Stimulated activated CD4-positive, alpha-beta T cell treated with anti-CD3 and anti-CD28 coated beads, Interleukin-2, amount 100 ng/mL, for 4 hours (primary cell): ENCODE measurements around the gene ZNF274.
"Not testable (repeated sequence)": the region's sequence is repeated elsewhere in the genome, so short reads cannot be mapped to it uniquely, and the experiment has no call there.

Experiments
- DNase-seq: peaks from one replicate; pipeline ENCODE4 v3.0.0-alpha.2; 2020; ENCODE audit warnings: low read depth

Gene ZNF274

DNA sequence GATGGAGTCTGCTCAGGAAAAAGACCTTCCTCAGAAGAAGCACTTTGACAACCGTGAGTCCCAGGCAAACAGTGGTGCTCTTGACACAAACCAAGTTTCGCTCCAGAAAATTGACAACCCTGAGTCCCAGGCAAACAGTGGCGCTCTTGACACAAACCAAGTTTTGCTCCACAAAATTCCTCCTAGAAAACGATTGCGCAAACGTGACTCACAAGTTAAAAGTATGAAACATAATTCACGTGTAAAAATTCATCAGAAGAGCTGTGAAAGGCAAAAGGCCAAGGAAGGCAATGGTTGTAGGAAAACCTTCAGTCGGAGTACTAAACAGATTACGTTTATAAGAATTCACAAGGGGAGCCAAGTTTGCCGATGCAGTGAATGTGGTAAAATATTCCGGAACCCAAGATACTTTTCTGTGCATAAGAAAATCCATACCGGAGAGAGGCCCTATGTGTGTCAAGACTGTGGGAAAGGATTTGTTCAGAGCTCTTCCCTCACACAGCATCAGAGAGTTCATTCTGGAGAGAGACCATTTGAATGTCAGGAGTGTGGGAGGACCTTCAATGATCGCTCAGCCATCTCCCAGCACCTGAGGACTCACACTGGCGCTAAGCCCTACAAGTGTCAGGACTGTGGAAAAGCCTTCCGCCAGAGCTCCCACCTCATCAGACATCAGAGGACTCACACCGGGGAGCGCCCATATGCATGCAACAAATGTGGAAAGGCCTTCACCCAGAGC lies 29.6 kb downstream of the ZNF274 start:
- no peak for DNase-seq

GRCh38 chr19:58213075-58213369 lies 30.2 kb downstream of the ZNF274 start:
- no peak for DNase-seq

DNA sequence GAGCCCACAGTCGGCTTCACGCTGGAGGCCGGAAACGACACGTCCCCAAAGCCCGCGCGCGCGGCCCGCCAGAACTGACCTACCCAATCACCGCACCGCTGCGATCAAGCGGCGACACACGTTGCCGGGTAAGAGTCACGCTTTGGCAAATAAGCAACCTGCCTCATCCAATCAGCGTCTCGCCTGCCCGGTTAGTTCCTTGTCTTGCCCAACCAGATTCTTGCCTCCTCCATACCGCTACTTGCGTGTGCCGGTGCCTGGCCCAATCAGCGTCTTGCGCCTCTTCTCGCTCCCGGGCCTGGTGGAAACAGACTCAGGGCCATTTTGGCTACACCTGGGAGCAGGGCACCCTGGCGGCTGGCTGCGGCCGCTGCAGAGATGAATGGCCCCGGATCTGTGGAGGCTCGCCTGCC lies 34.2 kb downstream of the ZNF274 start:
- DNase-seq = no peak

DNA sequence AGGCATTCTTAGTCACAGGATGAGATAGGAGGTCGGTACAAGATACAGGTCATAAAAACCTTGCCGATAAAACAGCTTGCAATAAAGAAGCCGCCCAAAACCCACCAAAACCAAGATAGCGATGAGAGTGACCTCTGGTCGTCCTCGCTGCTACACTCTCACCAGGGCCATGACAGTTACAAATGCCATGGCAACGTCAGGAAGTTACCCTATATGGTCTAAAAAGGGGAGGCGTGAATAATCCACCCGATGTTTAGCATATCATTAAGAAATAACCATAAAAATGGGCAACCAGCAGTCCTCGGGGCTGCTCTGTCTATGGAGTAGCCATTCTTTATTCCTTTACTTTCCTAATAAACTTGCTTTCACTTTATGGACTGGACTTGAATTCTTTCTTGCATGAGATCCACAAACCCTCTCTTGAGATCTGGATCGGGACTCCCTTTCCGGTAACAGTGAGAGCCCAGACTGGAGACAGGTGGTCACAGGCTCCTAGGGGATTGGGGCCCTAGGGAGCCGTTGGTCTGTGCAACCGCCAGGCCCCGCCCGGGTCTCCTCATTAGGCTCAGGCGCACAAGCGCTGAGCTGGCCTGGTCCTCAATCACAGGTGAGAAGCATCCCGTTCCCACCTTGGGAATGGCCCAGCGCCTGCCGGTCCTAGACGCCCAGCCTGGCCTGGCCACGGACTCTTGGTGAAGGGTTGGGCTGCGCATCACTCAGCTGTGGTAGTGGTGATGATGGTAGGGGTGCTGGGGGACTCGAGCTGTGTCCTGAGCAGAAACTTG lies 34.9 kb downstream of the ZNF274 start:
- no peak for DNase-seq

DNA sequence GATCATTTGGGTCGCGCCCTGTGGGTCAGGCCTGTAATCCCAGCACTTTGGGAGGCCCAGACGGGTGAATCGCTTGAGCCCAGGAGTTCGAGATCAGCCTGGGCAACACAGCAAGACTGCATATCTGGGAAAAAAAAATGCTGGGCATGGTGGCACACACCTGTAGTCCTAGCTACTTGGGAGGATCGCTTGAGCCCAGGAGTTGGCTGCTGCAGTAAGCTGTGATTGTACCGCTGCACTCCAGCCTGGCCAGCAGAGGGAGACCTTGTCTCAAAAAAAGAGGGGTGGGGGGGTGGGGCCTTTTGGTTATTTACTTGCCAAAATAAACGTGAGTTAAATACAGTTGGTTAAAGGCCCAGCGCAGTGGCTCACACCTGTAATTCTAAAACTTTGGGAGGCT lies 36.0 kb downstream of the ZNF274 start:
- no peak for DNase-seq

- no peak for DNase-seq
Observed at GRCh38 chr19:58227964-58228584, 45.2 kb downstream of the ZNF274 start.

GRCh38 chr19:58228585-58229254 lies 45.9 kb downstream of the ZNF274 start, which contains the start of gene ZNF544:
Gene ZNF544 (plus strand): TSS chr19:58228914. CDS start chr19:58244024, 15,110 bp downstream.
- DNase-seq = peak; percentile 31

DNA sequence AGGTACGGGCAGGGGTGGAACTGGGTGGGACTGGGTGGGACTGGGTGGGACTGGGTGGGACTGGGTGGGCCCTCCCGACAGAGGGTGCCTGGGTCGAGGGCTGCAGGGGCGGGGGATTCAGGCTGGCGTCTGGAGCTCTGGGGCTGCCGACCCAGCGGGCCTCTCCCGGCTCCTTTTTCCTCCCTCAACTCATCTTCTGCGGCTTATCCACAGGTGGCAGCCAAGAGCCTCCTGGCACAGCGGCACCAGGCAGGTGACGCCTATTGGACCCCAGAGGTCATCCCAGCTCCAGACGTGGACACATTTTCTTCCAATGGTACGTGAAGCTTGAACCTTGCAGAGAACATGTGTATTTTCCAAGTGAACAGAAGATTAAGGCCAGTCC lies 46.4 kb downstream of the ZNF274 start:
- DNase-seq = no peak

- DNase-seq = no peak
Observed at GRCh38 chr19:58237324-58237723, 54.5 kb downstream of the ZNF274 start.

GRCh38 chr19:58243351-58243750 lies 60.5 kb downstream of the ZNF274 start:
- DNase-seq = no peak

DNA sequence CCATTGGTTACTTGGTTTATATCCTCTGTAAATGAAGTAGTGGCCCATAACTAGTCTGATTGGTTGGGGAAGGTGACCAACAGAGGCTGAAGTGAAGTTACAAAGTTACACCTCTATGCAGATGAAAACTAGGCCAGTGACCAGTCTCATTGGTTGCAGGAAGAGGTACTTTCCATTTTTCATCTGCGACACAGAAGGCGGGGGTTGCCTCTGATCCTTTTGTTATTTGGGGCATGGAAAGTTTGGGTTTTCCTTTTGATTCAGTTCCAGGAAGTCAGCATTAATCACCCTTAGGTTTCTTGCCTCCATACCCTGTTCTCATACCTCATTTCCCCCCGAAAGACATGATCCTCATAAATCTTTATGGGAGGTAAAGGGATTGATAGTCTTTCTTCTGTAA lies 66.0 kb downstream of the ZNF274 start:
- DNase-seq = no peak

- no peak for DNase-seq
Observed at GRCh38 chr19:58252102-58252685, 69.3 kb downstream of the ZNF274 start.

DNA sequence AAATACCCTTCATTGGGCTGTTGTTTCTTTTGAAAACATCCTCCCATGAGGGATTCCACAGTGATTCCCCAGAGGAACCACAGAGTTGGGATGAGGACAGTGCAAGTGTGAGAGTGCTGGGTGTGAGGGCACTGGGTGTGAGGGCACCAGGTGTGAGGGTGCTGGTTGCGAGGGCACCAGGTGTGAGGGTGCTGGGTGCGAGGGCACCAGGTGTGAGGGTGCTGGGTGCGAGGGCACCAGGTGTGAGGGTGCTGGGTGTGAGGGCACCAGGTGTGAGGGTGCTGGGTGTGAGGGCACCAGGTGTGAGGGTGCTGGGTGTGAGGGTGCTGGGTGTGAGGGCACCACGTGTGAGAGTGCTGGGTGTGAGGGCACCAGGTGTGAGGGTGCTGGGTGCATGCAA lies 75.4 kb downstream of the ZNF274 start:
- not testable (repeated sequence) for DNase-seq

- no peak for DNase-seq
Observed at GRCh38 chr19:58261600-58261967, 78.7 kb downstream of the ZNF274 start.

DNA sequence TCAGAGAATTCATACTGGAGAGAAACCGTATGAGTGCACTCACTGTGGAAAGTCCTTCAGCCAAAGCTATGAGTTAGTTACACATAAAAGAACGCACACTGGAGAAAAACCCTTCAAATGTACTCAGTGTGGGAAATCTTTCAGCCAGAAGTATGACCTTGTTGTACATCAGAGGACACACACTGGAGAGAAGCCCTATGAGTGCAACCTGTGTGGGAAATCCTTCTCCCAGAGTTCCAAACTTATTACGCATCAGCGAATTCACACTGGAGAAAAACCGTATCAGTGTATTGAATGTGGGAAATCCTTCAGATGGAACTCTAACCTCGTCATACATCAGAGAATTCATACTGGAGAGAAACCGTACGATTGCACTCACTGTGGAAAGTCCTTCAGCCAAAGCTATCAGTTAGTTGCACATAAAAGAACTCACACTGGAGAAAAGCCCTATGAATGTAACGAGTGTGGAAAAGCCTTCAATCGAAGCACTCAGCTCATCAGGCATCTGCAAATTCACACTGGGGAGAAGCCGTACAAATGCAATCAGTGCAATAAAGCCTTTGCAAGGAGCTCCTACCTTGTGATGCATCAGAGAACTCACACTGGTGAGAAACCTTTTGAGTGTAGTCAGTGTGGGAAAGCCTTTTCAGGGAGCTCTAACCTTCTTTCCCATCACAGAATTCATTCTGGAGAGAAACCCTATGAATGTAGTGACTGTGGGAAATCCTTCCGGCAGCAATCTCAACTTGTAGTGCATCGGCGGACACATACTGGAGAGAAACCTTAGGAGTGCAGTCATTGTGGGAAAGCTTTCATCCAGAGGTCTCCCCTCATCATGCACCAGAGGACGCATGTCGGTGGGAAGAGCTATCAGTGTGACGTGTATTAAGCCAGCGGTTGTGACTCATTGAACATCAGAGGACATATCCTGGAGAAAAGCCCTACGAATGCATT lies 79.4 kb downstream of the ZNF274 start:
- no peak for DNase-seq

- no peak for DNase-seq
Observed at GRCh38 chr19:58262922-58263296, 80.0 kb downstream of the ZNF274 start.
